ENCODE results near the gene ABHD14A.

ABHD14A gene

DNA sequence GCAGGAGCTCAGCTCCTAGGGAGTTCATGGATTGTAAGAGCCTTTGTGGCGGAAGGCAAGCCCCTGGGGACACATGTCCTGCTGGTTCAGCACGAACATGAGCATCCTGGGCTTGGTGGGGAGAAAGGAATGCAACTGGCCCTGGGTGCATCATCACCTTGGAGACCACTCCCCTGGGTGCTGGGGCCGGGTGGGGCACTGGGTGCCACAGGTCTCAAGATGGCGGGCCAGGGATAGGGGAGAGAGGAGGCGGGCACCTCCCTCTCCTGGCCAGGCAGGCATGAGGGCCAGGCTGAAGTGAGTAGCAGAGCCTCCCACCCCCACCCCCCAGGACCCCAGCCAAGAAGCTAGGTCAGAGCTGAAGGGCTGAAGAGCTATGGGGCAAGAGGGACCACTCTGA is 8.4 kb upstream of the ABHD14A start:
- Histone ChIP-seq H3K27ac (ENCODE audit: low read depth, low read length) (no peak overlapping the region), H3K36me3 (ENCODE audit: low read length) (no peaks in the 10 kb centered on the region)

DNA sequence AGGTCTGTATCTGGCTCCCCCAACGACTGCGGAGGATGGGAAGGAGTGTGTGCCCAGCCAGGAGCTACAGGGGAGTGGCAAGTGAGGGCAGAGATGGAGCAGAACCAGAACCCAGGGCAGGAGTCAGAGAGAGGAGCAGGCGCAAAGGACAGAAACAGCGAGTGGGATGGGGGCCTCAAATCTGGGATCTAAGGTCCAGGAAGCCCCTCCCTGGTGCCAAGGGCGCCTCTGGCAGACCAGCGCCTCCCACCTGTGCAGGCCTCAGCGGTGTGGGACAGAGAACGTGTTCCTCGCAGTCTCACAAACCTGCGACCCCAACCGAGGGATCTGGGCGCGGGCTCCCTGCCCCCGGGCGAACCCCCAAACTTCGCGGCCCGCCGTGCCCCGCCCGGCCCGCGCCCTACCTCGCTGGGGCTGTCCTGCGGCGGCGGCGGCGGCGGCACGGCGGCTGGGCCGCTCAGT is 7.9 kb upstream of the ABHD14A start:
- peak overlapping the region; percentile 41 for H3K4me3 ChIP-seq (ENCODE audit: insufficient read depth, low read length, poor library complexity, severe bottlenecking)
- H3K9me3 ChIP-seq (ENCODE audit: insufficient read depth, low read length) = no peaks in the 10 kb centered on the region
- no peaks in the 10 kb centered on the region for H4K20me1 ChIP-seq (ENCODE audit: low read depth, low read length)
- peak overlapping the region; percentile 57 for H3K9ac ChIP-seq (ENCODE audit: low read length)
- H3K9me2 ChIP-seq (replicated peaks; ENCODE audit: insufficient read depth, low read length) = no peaks in the 10 kb centered on the region
- peak overlapping the region; percentile 61 for H3K4me2 ChIP-seq (ENCODE audit: low read depth, low read length, poor library complexity, severe bottlenecking)
- TF ChIP-seq EZH2phosphoT487 (conservative IDR thresholded peaks at IDR 0.05; ENCODE audit: low read length) = no peak
- TF ChIP-seq, protein P1, sequence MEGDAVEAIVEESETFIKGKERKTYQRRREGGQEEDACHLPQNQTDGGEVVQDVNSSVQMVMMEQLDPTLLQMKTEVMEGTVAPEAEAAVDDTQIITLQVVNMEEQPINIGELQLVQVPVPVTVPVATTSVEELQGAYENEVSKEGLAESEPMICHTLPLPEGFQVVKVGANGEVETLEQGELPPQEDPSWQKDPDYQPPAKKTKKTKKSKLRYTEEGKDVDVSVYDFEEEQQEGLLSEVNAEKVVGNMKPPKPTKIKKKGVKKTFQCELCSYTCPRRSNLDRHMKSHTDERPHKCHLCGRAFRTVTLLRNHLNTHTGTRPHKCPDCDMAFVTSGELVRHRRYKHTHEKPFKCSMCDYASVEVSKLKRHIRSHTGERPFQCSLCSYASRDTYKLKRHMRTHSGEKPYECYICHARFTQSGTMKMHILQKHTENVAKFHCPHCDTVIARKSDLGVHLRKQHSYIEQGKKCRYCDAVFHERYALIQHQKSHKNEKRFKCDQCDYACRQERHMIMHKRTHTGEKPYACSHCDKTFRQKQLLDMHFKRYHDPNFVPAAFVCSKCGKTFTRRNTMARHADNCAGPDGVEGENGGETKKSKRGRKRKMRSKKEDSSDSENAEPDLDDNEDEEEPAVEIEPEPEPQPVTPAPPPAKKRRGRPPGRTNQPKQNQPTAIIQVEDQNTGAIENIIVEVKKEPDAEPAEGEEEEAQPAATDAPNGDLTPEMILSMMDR (IDR thresholded peaks at IDR 0.05; ENCODE audit: insufficient read depth, low read length, poor library complexity, severe bottlenecking) = no peak
- H3F3A ChIP-seq (ENCODE audit: insufficient read depth) = 0 out of 2 replicates have a peak, but pooled peaks cover 7% of the 10 kb centered on the region
- no peaks in the 10 kb centered on the region for H3K27me3 ChIP-seq (ENCODE audit: low read length)
- no peak overlapping the region for H3K27ac ChIP-seq (ENCODE audit: low read depth, low read length)
- no peak overlapping the region for H2AFZ ChIP-seq (ENCODE audit: low read depth, low read length, severe bottlenecking)
- H3K79me2 ChIP-seq (ENCODE audit: insufficient read depth, low read length) = no peaks in the 10 kb centered on the region
- H3K36me3 ChIP-seq (ENCODE audit: low read length) = no peaks in the 10 kb centered on the region

More for the DNA sequence above, 8.4 kb upstream of the ABHD14A start:
- Histone ChIP-seq H3K9me2 (replicated peaks; ENCODE audit: insufficient read depth, low read length) (no peaks in the 10 kb centered on the region), H3K4me2 (ENCODE audit: low read depth, low read length, poor library complexity, severe bottlenecking) (peak overlapping the region; percentile 61), H3F3A (ENCODE audit: insufficient read depth) (0 out of 2 replicates have a peak, but pooled peaks cover 7% of the 10 kb centered on the region), H3K79me2 (ENCODE audit: insufficient read depth, low read length) (no peaks in the 10 kb centered on the region), H3K27me3 (ENCODE audit: low read length) (no peaks in the 10 kb centered on the region), H3K4me3 (ENCODE audit: insufficient read depth, low read length, poor library complexity, severe bottlenecking) (no peak overlapping the region), H4K20me1 (ENCODE audit: low read depth, low read length) (no peaks in the 10 kb centered on the region), H3K9me3 (ENCODE audit: insufficient read depth, low read length) (no peaks in the 10 kb centered on the region), H3K9ac (ENCODE audit: low read length) (peak overlapping the region; percentile 57; the same call in 1 of the 2 replicates), H2AFZ (ENCODE audit: low read depth, low read length, severe bottlenecking) (no peak overlapping the region)
- TF ChIP-seq EZH2phosphoT487 (conservative IDR thresholded peaks at IDR 0.05; ENCODE audit: low read length) = no peak
- TF ChIP-seq, protein P1 (IDR thresholded peaks at IDR 0.05; ENCODE audit: insufficient read depth, low read length, poor library complexity, severe bottlenecking) = no peak

DNA sequence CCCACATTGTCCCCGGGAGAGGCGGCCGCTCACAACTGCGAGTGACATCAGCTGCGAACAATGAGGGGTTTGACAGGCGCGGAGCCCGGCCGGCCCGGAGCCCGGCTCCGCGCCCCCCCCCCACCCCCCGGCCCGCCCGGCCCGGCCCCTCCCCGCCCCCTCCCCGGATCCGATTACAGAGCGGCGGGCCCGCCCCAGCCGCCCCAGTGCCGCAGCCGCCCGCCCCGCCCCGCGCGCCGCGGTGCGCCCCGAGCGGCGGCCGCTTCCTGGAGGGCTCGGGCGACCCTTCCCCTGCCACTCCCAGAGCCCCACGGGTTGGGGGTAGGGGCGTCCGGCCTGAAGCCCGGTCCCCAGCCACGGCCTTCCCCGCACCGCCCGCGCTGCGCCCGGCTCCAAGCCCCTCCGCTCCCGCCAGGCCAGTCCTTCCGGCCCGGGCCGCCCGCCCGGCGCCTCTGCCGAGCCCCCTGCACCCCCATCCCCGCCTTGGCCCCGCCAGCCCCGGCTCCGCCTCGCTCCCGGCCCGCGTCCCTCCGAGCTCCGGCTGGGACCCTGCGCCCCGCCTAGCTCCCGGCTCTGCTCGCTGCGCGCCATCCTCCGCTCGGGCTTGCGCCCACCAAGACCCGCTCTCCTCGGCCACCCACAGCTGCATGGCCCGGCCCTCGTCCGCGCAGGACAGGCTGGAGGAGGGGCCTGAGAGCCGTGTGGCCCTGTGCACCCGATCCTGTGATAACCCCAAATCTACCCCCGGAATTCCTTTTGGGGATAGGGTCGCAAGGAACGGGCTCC is 7.3 kb upstream of the ABHD14A start, which contains the start of gene PCBP4:
TSS of gene PCBP4 (minus strand) at position 71 of the 786 bp plus-strand sequence. CDS start 6,214 bp downstream, outside the sequence.
- TF ChIP-seq EZH2phosphoT487 (conservative IDR thresholded peaks at IDR 0.05; ENCODE audit: low read length) = no peak
- TF ChIP-seq, protein P1 (IDR thresholded peaks at IDR 0.05; ENCODE audit: insufficient read depth, low read length, poor library complexity, severe bottlenecking) = no peak
- H4K20me1 ChIP-seq (ENCODE audit: low read depth, low read length) = no peaks in the 10 kb centered on the region

More for the DNA sequence above, 7.3 kb upstream of the ABHD14A start, which contains the start of gene PCBP4:
- Histone ChIP-seq H2AFZ (ENCODE audit: low read depth, low read length, severe bottlenecking) (peak within 1 kb of the TSS; percentile 42), H3K27ac (ENCODE audit: low read depth, low read length) (peak within 1 kb of the TSS; percentile 32; the same call in 1 of the 2 replicates), H3K27me3 (ENCODE audit: low read length) (no peaks in the 10 kb centered on the region), H3K9me3 (ENCODE audit: insufficient read depth, low read length) (no peaks in the 10 kb centered on the region), H3K9ac (ENCODE audit: low read length) (peak within 1 kb of the TSS; percentile 62), H3K9me2 (replicated peaks; ENCODE audit: insufficient read depth, low read length) (no peaks in the 10 kb centered on the region), H3F3A (ENCODE audit: insufficient read depth) (0 out of 2 replicates have a peak, but pooled peaks cover 7% of the 10 kb centered on the region), H3K4me3 (ENCODE audit: insufficient read depth, low read length, poor library complexity, severe bottlenecking) (peak within 1 kb of the TSS; percentile 56), H3K36me3 (ENCODE audit: low read length) (no peaks in the 10 kb centered on the region), H3K4me2 (ENCODE audit: low read depth, low read length, poor library complexity, severe bottlenecking) (peak within 1 kb of the TSS; percentile 75), H3K79me2 (ENCODE audit: insufficient read depth, low read length) (no peaks in the 10 kb centered on the region)

All from SU-DHL-6 (cell line).